Astrocyte of the spinal cord (primary cell): Measurements from ENCODE around the gene PURB.
"Not testable (repeated sequence)": the region's sequence is repeated elsewhere in the genome, so short reads cannot be mapped to it uniquely, and the experiment has no call there.

ENCODE experiments used
- DNase-seq: peaks from one replicate; pipeline ENCODE4 v3.0.0; 2011; ENCODE audit warnings: low read depth, low spot score
- H3K4me3 ChIP-seq: 2 replicates; pipeline ENCODE4 v1.5.1; 2011; ENCODE audit warnings: low read depth, mild to moderate bottlenecking, low read length, moderate library complexity
- in situ Hi-C: cut with HindIII; loops from 2 replicates; pipeline ENCODE4 v1.10.0; 2017; ENCODE audit warnings: low sequenced_read_pairs
- TF ChIP-seq, protein P1 (sequence below): IDR thresholded peaks from 2 replicates; pipeline ENCODE4 v1.5.1; 2012; ENCODE audit warnings: low read depth, mild to moderate bottlenecking, low read length, inconsistent platforms

The PURB gene

DNA sequence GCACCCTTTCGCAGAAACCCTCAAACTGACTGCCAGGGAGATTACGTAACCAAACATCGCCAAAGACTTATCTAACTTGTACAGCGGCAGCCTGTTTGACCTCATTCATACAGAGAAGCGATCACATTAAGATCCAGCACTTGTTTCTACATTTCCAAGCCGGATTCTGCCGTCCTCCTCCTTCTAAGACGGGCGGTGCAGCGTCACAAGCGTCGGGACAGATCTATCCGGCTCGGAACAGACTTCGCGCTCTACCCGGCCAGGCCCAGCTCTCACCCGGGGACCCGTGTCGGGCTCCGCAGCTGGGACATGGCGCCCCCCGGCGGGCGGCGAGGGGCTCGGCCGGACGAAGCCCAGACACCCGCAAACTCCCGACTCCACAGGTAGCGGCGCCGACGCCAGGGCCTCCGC is 37.8 kb downstream of the PURB start:
- peak overlapping the region; percentile 70 for H3K4me3 ChIP-seq
- DNase-seq = peak; percentile 87
- TF ChIP-seq, protein P1, sequence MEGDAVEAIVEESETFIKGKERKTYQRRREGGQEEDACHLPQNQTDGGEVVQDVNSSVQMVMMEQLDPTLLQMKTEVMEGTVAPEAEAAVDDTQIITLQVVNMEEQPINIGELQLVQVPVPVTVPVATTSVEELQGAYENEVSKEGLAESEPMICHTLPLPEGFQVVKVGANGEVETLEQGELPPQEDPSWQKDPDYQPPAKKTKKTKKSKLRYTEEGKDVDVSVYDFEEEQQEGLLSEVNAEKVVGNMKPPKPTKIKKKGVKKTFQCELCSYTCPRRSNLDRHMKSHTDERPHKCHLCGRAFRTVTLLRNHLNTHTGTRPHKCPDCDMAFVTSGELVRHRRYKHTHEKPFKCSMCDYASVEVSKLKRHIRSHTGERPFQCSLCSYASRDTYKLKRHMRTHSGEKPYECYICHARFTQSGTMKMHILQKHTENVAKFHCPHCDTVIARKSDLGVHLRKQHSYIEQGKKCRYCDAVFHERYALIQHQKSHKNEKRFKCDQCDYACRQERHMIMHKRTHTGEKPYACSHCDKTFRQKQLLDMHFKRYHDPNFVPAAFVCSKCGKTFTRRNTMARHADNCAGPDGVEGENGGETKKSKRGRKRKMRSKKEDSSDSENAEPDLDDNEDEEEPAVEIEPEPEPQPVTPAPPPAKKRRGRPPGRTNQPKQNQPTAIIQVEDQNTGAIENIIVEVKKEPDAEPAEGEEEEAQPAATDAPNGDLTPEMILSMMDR = peak; percentile 73
- in situ Hi-C loops = no loop called here

- H3K4me3 ChIP-seq = peak overlapping the region; percentile 70
- DNase-seq = no peak
- in situ Hi-C loops = no loop called here
- TF ChIP-seq, protein P1 = no peak
These were observed 38.4 kb downstream of the PURB start for GRCh38 chr7:44846816-44847508.

GRCh38 chr7:44846390-44846789 is 38.9 kb downstream of the PURB start:
- peak overlapping the region; percentile 70 for H3K4me3 ChIP-seq
- DNase-seq, in situ Hi-C loops: not testable (repeated sequence)

DNA sequence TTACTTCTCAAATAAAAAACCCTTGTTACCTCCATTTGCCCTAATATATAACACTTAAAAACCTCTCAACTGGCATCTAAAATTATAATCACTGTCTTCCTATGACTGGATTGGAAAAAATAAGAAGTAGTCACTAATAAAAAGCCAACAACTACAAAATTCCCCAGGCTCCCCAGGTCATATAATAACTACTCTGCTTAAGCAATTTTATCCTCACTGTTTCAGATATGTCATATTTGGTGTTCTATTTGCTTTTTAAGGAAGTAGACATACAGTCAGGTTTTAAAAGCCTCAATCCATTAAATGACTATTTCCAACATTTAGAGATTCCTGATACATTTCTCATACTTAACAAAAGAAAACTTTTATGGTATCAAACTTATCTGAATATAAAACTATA is 39.9 kb downstream of the PURB start:
- DNase-seq = peak; percentile 12
- TF ChIP-seq, protein P1 = no peak
- in situ Hi-C loops = no loop called here
- no peak overlapping the region for H3K4me3 ChIP-seq

GRCh38 chr7:44843440-44843839 is 41.9 kb downstream of the PURB start:
- DNase-seq, in situ Hi-C loops, H3K4me3 ChIP-seq: not testable (repeated sequence)

GRCh38 chr7:44842675-44843074 is 42.7 kb downstream of the PURB start:
- DNase-seq, in situ Hi-C loops, H3K4me3 ChIP-seq: not testable (repeated sequence)

DNA sequence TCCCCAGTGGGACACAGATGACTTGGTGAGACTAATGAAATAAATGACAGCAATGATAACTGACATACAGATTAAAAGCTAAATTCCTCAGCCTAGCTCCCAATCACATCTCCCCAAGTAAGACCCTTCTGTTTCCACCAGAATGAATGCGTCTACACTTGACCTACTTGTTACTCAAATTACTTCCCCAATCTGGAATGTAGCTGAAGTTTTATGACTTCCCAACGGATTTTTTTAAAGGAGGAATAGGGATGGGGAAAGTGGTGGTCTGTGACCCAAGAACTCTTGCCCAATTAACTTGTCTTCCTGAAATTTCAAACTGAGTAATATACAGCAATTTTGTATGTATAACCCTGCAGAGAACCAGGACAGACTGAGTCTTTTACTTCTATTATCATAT is 46.6 kb downstream of the PURB start:
- DNase-seq = no peak
- TF ChIP-seq, protein P1 = no peak
- in situ Hi-C loops = no loop called here
- H3K4me3 ChIP-seq = no peak overlapping the region

DNA sequence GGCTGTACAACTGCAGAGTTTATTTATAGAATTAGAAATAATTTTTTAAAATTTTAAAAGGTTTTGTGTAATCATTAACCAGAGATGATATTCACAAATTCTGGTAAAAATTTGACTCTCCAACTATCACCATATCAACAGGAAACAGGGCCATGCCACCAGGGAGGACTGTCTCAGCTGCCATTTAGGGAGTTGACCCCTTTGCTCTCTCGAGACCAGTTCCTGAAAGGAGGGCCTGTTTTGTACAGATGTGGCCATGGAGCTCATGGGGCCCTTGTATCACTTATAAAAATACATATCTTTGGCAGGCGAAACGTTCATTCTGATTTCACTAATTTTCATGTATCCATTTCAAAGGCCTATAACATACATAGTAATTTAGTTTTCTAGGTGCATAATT is 57.8 kb downstream of the PURB start:
- TF ChIP-seq, protein P1 = no peak
- in situ Hi-C loops = no loop called here
- no peak for DNase-seq
- no peak overlapping the region for H3K4me3 ChIP-seq
